ENCODE results near the gene BNC1.
"Not testable (repeated sequence)": the region's sequence is repeated elsewhere in the genome, so short reads cannot be mapped to it uniquely, and the experiment has no call there.

BNC1 gene

DNA sequence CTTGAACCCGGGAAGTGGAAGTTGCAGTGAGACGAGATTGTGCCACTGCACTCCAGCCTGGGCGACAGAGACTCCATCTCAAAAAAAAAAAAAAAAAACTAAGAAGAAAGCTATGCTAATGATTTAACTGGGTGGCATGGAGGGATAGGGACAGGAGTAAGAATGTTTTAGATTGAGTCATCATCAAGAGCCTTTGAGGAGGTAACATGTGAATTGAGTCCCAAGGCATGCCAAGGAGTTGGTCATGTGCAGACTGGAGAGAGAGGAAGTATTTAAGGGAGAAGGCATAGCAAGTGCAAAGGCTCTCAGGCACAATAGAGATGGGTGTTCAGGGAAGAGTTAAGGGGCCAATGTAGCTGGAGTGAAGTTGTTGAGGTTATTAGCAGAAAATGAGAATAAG is 9.1 kb downstream of the BNC1 start:
- no peak overlapping the region for H3K27ac ChIP-seq

DNA sequence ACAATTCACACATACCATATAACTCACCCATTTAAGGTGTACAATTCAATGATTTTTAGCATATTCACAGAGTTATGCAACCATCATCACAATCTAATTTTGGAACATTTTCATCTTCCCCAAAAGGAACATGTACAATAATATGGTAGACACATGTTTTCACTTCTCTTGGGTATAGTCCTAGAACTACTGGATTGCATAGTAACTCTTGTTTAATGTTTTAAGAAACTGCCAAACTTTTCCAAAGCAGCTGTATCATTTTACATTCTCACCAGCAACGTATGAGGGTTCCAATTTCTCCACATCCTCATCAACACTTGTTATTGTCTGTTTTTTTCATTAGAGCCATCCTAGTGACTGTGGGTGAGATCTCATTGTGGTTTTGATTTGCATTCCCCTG is 14.3 kb downstream of the BNC1 start:
- TF ChIP-seq ZFX (IDR thresholded peaks at IDR 0.05; ENCODE audit: borderline replicate concordance) (no peak), CTCF (IDR thresholded peaks at IDR 0.05) (no peak)
- H3K27ac ChIP-seq: no peak overlapping the region

More for the DNA sequence above, 9.1 kb downstream of the BNC1 start:
- TF ChIP-seq CTCF (IDR thresholded peaks at IDR 0.05): no peak
- no peak for TF ChIP-seq ZFX (IDR thresholded peaks at IDR 0.05; ENCODE audit: borderline replicate concordance)

- no peak for TF ChIP-seq CTCF (IDR thresholded peaks at IDR 0.05)
- TF ChIP-seq ZFX (IDR thresholded peaks at IDR 0.05; ENCODE audit: borderline replicate concordance): no peak
- H3K27ac ChIP-seq: no peak overlapping the region
Measured at GRCh38 chr15:83268147-83268546, 16.3 kb downstream of the BNC1 start.

DNA sequence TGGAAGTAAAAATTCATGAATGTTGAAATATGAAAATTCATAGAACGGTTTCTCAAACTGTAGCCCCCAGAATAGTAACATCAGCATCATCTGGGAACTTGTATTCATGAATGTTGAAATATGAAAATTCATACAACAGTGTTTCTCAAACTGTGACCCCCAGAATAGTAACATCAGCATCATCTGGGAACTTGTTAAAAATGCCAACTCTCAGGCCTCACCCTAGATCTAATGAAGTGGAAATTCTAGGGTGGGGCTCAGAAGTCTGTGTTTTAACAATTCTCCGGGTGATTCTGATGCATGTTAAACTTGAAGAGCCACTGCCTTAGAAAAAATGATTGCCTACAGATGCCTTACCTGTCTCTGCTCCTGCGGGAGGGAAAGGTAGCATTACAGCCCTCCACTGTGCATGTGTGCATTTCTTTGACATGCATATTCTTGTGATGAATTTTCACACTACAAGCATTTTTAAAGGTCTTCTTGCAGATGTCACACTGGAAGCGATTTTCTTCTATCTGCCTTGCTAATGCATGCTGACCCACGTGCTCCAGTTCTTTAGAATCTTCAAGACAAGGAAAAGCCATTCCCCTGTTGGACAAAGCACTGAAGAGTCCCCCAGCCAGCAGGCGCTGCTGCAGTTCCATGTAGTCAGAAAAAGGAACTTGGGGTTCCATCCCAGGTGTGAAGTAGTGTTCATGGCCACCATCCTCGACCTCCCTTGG is 21.7 kb downstream of the BNC1 start:
- H3K27ac ChIP-seq: no peak overlapping the region
- TF ChIP-seq CTCF (IDR thresholded peaks at IDR 0.05) (no peak), ZFX (IDR thresholded peaks at IDR 0.05; ENCODE audit: borderline replicate concordance) (no peak)

GRCh38 chr15:83262181-83262580 is 22.3 kb downstream of the BNC1 start:
- H3K27ac ChIP-seq: not testable (repeated sequence)

DNA sequence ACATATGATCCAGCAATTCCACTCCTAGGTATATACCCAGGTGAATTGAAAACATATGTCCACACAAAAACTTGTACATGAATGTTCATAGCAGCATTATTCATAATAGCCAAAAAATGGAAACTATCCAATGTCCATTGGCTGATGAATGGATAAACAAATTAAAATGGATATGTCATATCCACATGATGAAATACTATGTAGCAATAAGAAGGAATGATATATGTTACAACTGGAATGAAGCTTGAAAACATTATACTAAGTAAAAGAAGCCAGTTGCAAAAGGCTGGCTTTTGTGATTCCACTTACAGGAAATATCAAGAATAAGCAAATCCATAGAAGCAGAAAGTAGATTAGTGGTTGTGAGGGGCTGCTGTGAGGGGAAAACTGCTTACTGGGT is 33.7 kb downstream of the BNC1 start:
- H3K27ac ChIP-seq: no peak overlapping the region
- no peak for TF ChIP-seq CTCF (IDR thresholded peaks at IDR 0.05)
- no peak for TF ChIP-seq ZFX (IDR thresholded peaks at IDR 0.05; ENCODE audit: borderline replicate concordance)

DNA sequence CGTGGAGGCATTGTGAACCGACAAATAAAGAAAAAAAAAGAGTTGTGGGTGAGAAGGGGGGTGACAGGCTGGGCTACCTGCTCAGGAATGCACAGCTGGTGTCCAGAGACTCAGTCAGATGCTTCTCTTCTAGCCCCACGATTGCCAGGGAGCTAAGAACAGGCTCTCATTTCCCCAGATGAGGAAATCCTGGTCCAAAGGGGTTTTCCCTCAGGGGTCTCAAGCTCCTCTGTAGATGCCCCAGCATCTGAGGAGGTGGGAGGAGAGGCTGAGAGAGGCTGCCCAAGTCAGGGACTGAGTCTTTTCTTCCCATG is 35.5 kb downstream of the BNC1 start:
- TF ChIP-seq ZFX (IDR thresholded peaks at IDR 0.05; ENCODE audit: borderline replicate concordance) (no peak), CTCF (IDR thresholded peaks at IDR 0.05) (no peak)
- no peak overlapping the region for H3K27ac ChIP-seq
